AG10803 (cell line): ENCODE data around the gene PLA2G4B.

Experiments used
- DNase-seq: peaks from one replicate; pipeline ENCODE4 v3.0.0; 2010; ENCODE audit warnings: low read depth
- H3K4me3 ChIP-seq: 2 replicates; pipeline ENCODE4 v1.5.1; 2011; ENCODE audit warnings: mild to moderate bottlenecking, low read length, control low read depth
- CTCF ChIP-seq: conservative IDR thresholded peaks from 2 replicates; pipeline ENCODE4 v1.5.1; 2011; ENCODE audit warnings: mild to moderate bottlenecking, low read length, control low read depth, inconsistent platforms

The PLA2G4B gene

GRCh38 chr15:41886741-41887140 is 48.1 kb downstream of the PLA2G4B start:
- no peak for DNase-seq
- TF ChIP-seq CTCF: no peak

GRCh38 chr15:41887161-41887560 is 48.5 kb downstream of the PLA2G4B start:
- no peak for DNase-seq
- H3K4me3 ChIP-seq: no peak overlapping the region
- no peak for TF ChIP-seq CTCF

More at GRCh38 chr15:41886741-41887140, 48.1 kb downstream of the PLA2G4B start:
- no peak overlapping the region for H3K4me3 ChIP-seq

- no peak for TF ChIP-seq CTCF
- no peak for DNase-seq
- no peak overlapping the region for H3K4me3 ChIP-seq
Observed at GRCh38 chr15:41887893-41888292, 49.2 kb downstream of the PLA2G4B start.

GRCh38 chr15:41888662-41889253 is 50.1 kb downstream of the PLA2G4B start:
- TF ChIP-seq CTCF: no peak
- DNase-seq: no peak
- no peak overlapping the region for H3K4me3 ChIP-seq

- no peak for DNase-seq
- TF ChIP-seq CTCF: no peak
- H3K4me3 ChIP-seq: no peak overlapping the region
Observed at GRCh38 chr15:41890050-41890690, 51.5 kb downstream of the PLA2G4B start.

GRCh38 chr15:41891226-41891625 is 52.6 kb downstream of the PLA2G4B start:
- no peak for TF ChIP-seq CTCF
- DNase-seq: no peak
- H3K4me3 ChIP-seq: no peak overlapping the region

- no peak for DNase-seq
- no peak for TF ChIP-seq CTCF
- no peak overlapping the region for H3K4me3 ChIP-seq
Observed at GRCh38 chr15:41891946-41892345, 53.3 kb downstream of the PLA2G4B start.
